ENCODE measurements around the gene HIRA.

Gene HIRA

DNA sequence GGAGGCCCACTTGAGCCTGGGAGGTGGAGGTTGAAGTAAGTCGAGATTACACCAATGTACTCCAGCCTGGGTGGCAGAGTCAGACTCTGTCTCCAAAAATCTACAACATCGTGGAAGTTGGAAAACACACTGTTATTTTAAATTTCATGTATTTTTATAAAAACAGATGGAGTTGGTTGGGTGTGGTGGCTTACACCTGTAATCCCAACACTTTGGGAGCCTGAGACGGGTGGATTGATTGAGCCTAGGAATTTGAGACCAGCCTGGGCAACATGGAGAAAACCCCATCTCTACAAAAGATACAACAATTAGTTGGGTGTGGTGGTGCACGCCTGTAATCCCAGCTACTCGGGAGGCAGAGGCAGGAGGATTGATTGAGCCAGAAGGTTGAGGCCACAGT lies 88.1 kb downstream of the HIRA start:
- H3K4me1 Mint-ChIP-seq = no peaks in the 10 kb centered on the region
- peaks cover 95% of the 10 kb centered on the region for H3K36me3 Mint-ChIP-seq (ENCODE audit: low read depth)
- H3K4me3 Mint-ChIP-seq = no peak overlapping the region
- no peak overlapping the region for H3K27ac Mint-ChIP-seq
- no peaks in the 10 kb centered on the region for H3K27me3 Mint-ChIP-seq (ENCODE audit: low read depth)
- TF ChIP-seq CTCF (IDR thresholded peaks at IDR 0.05; ENCODE audit: unreplicated experiment in 3 of 3) = no peak
- H3K9me3 Mint-ChIP-seq = peaks cover 54% of the 10 kb centered on the region

- Mint-ChIP-seq H3K27ac (no peak overlapping the region), H3K36me3 (ENCODE audit: low read depth) (peaks cover 99% of the 10 kb centered on the region), H3K4me3 (no peak overlapping the region), H3K4me1 (no peaks in the 10 kb centered on the region), H3K27me3 (ENCODE audit: low read depth) (no peaks in the 10 kb centered on the region), H3K9me3 (peaks cover 70% of the 10 kb centered on the region)
- no peak for TF ChIP-seq CTCF (IDR thresholded peaks at IDR 0.05; ENCODE audit: unreplicated experiment in 3 of 3)
Observed at GRCh38 chr22:19341500-19341899, 90.0 kb downstream of the HIRA start.

DNA sequence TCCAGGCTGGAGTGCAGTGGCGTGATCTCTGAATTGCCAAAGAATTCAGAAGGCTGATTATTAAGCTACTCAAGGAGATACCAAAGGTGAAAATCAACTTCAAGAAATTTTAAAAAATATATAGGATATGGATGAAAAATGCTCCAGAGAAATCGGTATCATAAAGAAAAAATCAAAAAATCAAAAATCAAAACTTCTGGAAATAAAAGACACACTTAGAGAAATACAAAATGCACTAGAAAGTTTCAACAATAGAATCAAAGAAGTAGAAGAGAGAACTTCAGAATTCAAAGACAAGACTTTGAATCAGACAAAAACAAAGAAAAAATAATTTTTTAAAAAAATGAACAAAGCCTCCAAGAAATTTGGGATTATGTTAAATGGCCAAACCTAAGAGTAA lies 94.4 kb downstream of the HIRA start:
- no peaks in the 10 kb centered on the region for H3K4me1 Mint-ChIP-seq
- no peak for TF ChIP-seq CTCF (IDR thresholded peaks at IDR 0.05; ENCODE audit: unreplicated experiment in 3 of 3)
- H3K36me3 Mint-ChIP-seq (ENCODE audit: low read depth) = peaks cover 100% of the 10 kb centered on the region

GRCh38 chr22:19336133-19337075 lies 95.1 kb downstream of the HIRA start:
- H3K4me3 Mint-ChIP-seq = no peak overlapping the region
- no peak for TF ChIP-seq CTCF (IDR thresholded peaks at IDR 0.05; ENCODE audit: unreplicated experiment in 3 of 3)
- H3K4me1 Mint-ChIP-seq = no peaks in the 10 kb centered on the region
- H3K9me3 Mint-ChIP-seq = peaks cover 73% of the 10 kb centered on the region
- no peak overlapping the region for H3K27ac Mint-ChIP-seq
- H3K27me3 Mint-ChIP-seq (ENCODE audit: low read depth) = no peaks in the 10 kb centered on the region
- H3K36me3 Mint-ChIP-seq (ENCODE audit: low read depth) = peaks cover 100% of the 10 kb centered on the region

More for the DNA sequence above, 94.4 kb downstream of the HIRA start:
- Mint-ChIP-seq H3K27me3 (ENCODE audit: low read depth) (no peaks in the 10 kb centered on the region), H3K4me3 (no peak overlapping the region), H3K27ac (no peak overlapping the region), H3K9me3 (peaks cover 77% of the 10 kb centered on the region)

DNA sequence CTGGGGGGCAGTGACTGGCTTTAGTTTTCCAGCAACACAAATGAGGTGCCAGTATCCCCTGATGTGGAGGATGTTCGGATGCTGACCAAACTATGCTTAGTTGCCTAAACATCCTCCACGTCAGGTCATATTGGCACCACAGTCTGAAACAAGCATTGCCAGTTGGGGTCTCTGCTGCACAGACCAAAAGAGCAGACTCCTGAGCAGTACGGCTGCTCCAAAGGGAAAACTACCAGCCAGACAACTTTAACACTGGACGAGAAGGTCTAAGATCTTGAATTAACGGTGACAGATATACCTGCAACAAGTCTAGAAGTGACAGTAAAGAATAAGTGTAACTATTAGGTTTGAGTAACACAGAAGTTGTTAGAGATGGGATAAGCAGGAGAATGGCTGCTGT lies 99.6 kb downstream of the HIRA start:
- no peak for TF ChIP-seq CTCF (IDR thresholded peaks at IDR 0.05; ENCODE audit: unreplicated experiment in 3 of 3)
- Mint-ChIP-seq H3K36me3 (ENCODE audit: low read depth) (peaks cover 96% of the 10 kb centered on the region), H3K27me3 (ENCODE audit: low read depth) (no peaks in the 10 kb centered on the region), H3K27ac (no peak overlapping the region), H3K4me3 (no peak overlapping the region), H3K9me3 (peaks cover 56% of the 10 kb centered on the region), H3K4me1 (no peaks in the 10 kb centered on the region)

DNA sequence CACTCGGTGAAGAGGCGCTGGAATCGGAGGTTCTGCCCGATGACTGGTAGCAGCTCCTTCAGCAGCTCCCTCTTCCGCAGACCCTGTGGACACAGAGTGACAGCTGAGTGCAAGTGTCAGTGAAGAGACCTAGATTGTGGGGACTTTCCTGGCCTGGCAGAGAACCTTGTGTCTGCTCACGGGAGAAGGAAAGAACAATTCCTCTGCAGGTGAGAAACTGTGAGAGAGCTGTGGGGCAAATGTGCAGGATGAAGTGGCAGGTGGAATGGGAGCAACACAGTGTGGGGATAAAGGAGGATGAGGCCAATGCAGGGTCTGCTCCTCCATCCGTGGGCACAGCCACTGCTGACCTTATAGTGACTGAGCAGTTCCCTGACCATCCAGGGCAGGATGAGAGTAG lies 100.1 kb downstream of the HIRA start:
- Mint-ChIP-seq H3K27ac (no peak overlapping the region), H3K36me3 (ENCODE audit: low read depth) (peaks cover 92% of the 10 kb centered on the region), H3K4me1 (no peaks in the 10 kb centered on the region), H3K9me3 (peaks cover 53% of the 10 kb centered on the region), H3K27me3 (ENCODE audit: low read depth) (no peaks in the 10 kb centered on the region), H3K4me3 (no peak overlapping the region)
- no peak for TF ChIP-seq CTCF (IDR thresholded peaks at IDR 0.05; ENCODE audit: unreplicated experiment in 3 of 3)
